RWPE1 (cell line): ENCODE measurements around the gene RIT2.

Source experiments
- CTCF ChIA-PET: fragments of 350-600 bp; sonication (Branson Sonifier 250); formaldehyde crosslinking; extraction: SDS; loops from one replicate; lab custom pipeline; 2021; lab: Yijun Ruan, JAX
- POLR2A ChIA-PET: fragments of 400-600 bp; formaldehyde crosslinking; extraction: SDS; loops from one replicate; lab custom pipeline; 2020; ENCODE audit warnings: antibody characterized with exemption; ENCODE audit not compliant: low non-redundant PET; lab: Yijun Ruan, JAX
- DNase-seq: peaks from one replicate; pipeline ENCODE4 v3.0.0; 2012; ENCODE audit warnings: low spot score
- H3K27ac ChIP-seq: fragments of 450-650 bp; 2 replicates; pipeline ENCODE4 v1.5.1; 2017
- CTCF ChIP-seq: fragments of 450-650 bp; conservative IDR thresholded peaks from 2 replicates; pipeline ENCODE4 v1.5.1; 2017; ENCODE audit warnings: low read depth, mild to moderate bottlenecking

Gene RIT2

GRCh38 chr18:42941860-42942259, 173.6 kb downstream of the RIT2 start:
- ChIA-PET POLR2A (no interaction called here), CTCF (no interaction called here)
- no peak for DNase-seq
- H3K27ac ChIP-seq = no peak overlapping the region
- no peak for TF ChIP-seq CTCF

- H3K27ac ChIP-seq = no peak overlapping the region
- TF ChIP-seq CTCF = no peak
- DNase-seq = no peak
- ChIA-PET CTCF (no interaction called here), POLR2A (no interaction called here)
These were observed 174.5 kb downstream of the RIT2 start for GRCh38 chr18:42941021-42941420.

- no peak for DNase-seq
- POLR2A ChIA-PET = no interaction called here
- CTCF ChIA-PET = no interaction called here
- no peak overlapping the region for H3K27ac ChIP-seq
- no peak for TF ChIP-seq CTCF
These were observed 178.0 kb downstream of the RIT2 start for GRCh38 chr18:42937436-42937835.

- no peak for TF ChIP-seq CTCF
- DNase-seq = no peak
- ChIA-PET POLR2A (no interaction called here), CTCF (no interaction called here)
- no peak overlapping the region for H3K27ac ChIP-seq
These were observed 179.2 kb downstream of the RIT2 start for GRCh38 chr18:42936289-42936688.

GRCh38 chr18:42931491-42931890, 184.0 kb downstream of the RIT2 start:
- no peak overlapping the region for H3K27ac ChIP-seq
- ChIA-PET POLR2A (no interaction called here), CTCF (no interaction called here)
- DNase-seq = no peak
- no peak for TF ChIP-seq CTCF

- CTCF ChIA-PET = no interaction called here
- DNase-seq = no peak
- no peak for TF ChIP-seq CTCF
- H3K27ac ChIP-seq = no peak overlapping the region
- POLR2A ChIA-PET = no interaction called here
These were observed 185.6 kb downstream of the RIT2 start for GRCh38 chr18:42929857-42930256.

DNA sequence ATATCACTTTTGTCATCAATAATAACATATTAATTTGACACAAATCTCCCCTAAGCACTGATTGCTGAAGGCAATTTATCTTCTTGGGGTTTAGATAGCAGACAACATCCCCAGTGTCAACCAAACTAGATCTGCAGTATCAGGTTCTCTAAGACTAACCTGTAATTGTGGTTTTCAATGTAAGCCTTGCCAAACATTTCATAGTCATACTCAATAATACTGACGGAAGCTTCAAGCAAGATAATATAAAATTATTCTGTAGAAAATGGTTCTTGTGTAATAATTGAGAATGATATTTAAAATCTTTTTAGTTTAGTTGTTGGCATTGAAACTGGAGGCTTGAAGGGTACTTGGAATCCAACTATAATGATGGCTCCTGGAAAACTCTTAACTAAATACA, 186.3 kb downstream of the RIT2 start:
- TF ChIP-seq CTCF = no peak
- H3K27ac ChIP-seq = no peak overlapping the region
- ChIA-PET CTCF (no interaction called here), POLR2A (no interaction called here)
- no peak for DNase-seq
